Mesothelial cell of epicardium (in vitro differentiated cells): ENCODE results near the gene KRTAP4-6. TPM values are rescaled to one million over a fixed set of nuclear protein-coding genes. Genes with fewer than 3 reads are reported as not detected.
"Not testable (repeated sequence)": the region's sequence is repeated elsewhere in the genome, so short reads cannot be mapped to it uniquely, and the experiment has no call there.

Experiments used
- DNase-seq, 2 experiments: peaks; one replicate each; pipeline ENCODE4 v3.0.0; 2021; ENCODE audit warnings: low spot score in 2 of 2; ENCODE audit not compliant: unreplicated experiment in 2 of 2
- H3K27ac Mint-ChIP-seq: 2 replicates; pipeline ENCODE4 v1.8.0; 2021; ENCODE audit warnings: mixed read lengths
- H3K27me3 Mint-ChIP-seq: 2 replicates; pipeline ENCODE4 v1.8.0; 2021; ENCODE audit warnings: low read depth, mixed read lengths
- H3K36me3 Mint-ChIP-seq: 2 replicates; pipeline ENCODE4 v1.8.0; 2021; ENCODE audit warnings: mixed read lengths
- H3K4me1 Mint-ChIP-seq: 2 replicates; pipeline ENCODE4 v1.8.0; 2021; ENCODE audit warnings: mixed read lengths
- H3K4me3 Mint-ChIP-seq: 2 replicates; pipeline ENCODE4 v1.8.0; 2021; ENCODE audit warnings: mild to moderate bottlenecking, moderate library complexity, mixed read lengths
- H3K9me3 Mint-ChIP-seq: 2 replicates; pipeline ENCODE4 v1.8.0; 2021; ENCODE audit warnings: mixed read lengths
- CTCF ChIP-seq: fragments of 200-600 bp; sonication (generic); IDR thresholded peaks from one replicate; pipeline ENCODE4 v1.5.0; 2021; ENCODE audit warnings: antibody characterized with exemption; ENCODE audit not compliant: unreplicated experiment
- total RNA-seq: library from RNA; stranded (reverse); gene quantifications from 3 replicates; pipeline ENCODE4 v1.2.1, GENCODE V29; 2021

The KRTAP4-6 gene
- total RNA-seq, 1 donor from 2014 or later, result not detected

DNA sequence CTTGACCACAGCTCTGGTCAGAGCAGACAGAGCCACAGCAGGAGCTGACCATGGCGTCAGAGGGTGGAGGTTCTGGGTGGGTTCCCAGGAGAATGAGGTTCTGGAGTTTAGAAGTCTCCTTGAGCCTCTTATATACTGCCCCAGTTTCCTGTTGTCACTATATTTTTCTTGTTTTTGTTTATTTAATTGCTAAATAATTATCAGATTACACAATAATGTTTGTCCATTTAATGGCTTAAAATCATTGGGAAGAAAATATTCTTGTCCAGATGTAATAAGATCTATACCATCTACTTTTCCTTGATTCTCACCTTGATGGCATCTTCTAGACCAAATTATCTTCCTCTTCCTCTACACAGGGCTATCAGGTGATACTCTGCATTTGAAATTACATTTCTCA lies 27.8 kb upstream of the KRTAP4-6 start, which contains the start of gene KRTAP4-3:
Gene KRTAP4-3, minus strand, starts transcription at position 101 of the 400 bp plus-strand sequence. Its CDS starts 49 bp downstream, at position 52.
- TF ChIP-seq CTCF, result no peak
- no peak within 1 kb of the TSS for H3K27ac Mint-ChIP-seq

GRCh38 chr17:41167561-41167960 lies 27.2 kb upstream of the KRTAP4-6 start:
- no peak for DNase-seq
- TF ChIP-seq CTCF, result no peak
- Mint-ChIP-seq H3K27me3 (peaks cover 5% of the 10 kb centered on the region), H3K4me3 (no peak overlapping the region), H3K9me3 (no peaks in the 10 kb centered on the region), H3K36me3 (no peaks in the 10 kb centered on the region), H3K4me1 (no peaks in the 10 kb centered on the region), H3K27ac (no peak overlapping the region)

More for the DNA sequence above, 27.8 kb upstream of the KRTAP4-6 start, which contains the start of gene KRTAP4-3:
- H3K27me3 Mint-ChIP-seq, result peaks cover 5% of the 10 kb centered on the region
- no peaks in the 10 kb centered on the region for H3K36me3 Mint-ChIP-seq
- no peaks in the 10 kb centered on the region for H3K4me1 Mint-ChIP-seq
- no peak within 1 kb of the TSS for H3K4me3 Mint-ChIP-seq
- no peak for DNase-seq
- H3K9me3 Mint-ChIP-seq, result no peaks in the 10 kb centered on the region

- TF ChIP-seq CTCF, result no peak
- no peaks in the 10 kb centered on the region for H3K4me1 Mint-ChIP-seq
- no peak overlapping the region for H3K4me3 Mint-ChIP-seq
- H3K27ac Mint-ChIP-seq, result no peak overlapping the region
- H3K9me3 Mint-ChIP-seq, result no peaks in the 10 kb centered on the region
- no peaks in the 10 kb centered on the region for H3K36me3 Mint-ChIP-seq
- no peak for DNase-seq
- H3K27me3 Mint-ChIP-seq, result peaks cover 3% of the 10 kb centered on the region
Observed at GRCh38 chr17:41163828-41164227, 23.5 kb upstream of the KRTAP4-6 start.

DNA sequence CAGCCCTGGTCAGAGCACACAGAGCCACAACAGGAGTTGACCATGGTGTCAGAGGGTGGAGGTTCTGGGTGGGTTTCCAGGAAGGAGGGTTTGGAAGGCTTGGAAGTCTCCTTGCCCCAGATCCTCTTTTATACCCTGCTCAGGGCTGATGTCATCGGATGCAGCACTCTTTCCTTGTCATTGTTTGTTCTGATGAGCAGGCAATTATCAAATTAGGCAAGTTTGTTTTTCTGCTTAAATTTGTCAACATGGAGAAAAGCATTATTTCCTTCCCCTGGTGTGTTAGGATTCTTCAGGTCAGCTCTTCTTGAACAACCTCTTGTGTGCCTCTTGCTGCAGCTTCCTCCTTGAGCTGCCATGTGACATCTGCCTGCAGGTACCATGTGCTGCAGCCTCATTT lies 20.3 kb upstream of the KRTAP4-6 start, which contains the start of gene KRTAP4-4:
Gene KRTAP4-4, minus strand, starts transcription at position 101 of the 400 bp plus-strand sequence. Its CDS starts 57 bp downstream, at position 44.
- TF ChIP-seq CTCF, result no peak
- Mint-ChIP-seq H3K9me3 (peaks cover 2% of the 10 kb centered on the region), H3K36me3 (no peaks in the 10 kb centered on the region), H3K4me1 (no peaks in the 10 kb centered on the region), H3K27ac (no peak within 1 kb of the TSS), H3K4me3 (no peak within 1 kb of the TSS), H3K27me3 (no peaks in the 10 kb centered on the region)
- no peak for DNase-seq

DNA sequence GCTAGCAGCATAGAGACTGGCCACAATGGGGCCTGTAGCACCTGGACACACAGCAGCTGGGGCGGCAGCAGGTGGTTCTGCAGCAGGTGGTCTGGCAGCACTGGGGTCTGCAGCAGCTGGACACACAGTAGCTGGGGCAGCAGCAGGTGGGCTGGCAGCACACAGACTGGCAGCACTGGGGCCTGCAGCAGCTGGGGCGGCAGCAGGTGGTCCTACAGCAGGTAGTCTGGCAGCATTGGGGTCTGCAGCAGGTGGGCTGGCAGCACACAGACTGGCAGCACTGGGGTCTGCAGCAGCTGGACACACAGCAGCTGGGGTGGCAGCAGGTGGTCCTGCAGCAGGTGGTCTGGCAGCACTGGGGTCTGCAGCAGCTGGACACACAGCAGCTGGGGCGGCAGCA lies 19.8 kb upstream of the KRTAP4-6 start:
- H3K36me3 Mint-ChIP-seq, H3K9me3 Mint-ChIP-seq, H3K27ac Mint-ChIP-seq, H3K4me3 Mint-ChIP-seq, DNase-seq, H3K27me3 Mint-ChIP-seq, H3K4me1 Mint-ChIP-seq: not testable (repeated sequence)

DNA sequence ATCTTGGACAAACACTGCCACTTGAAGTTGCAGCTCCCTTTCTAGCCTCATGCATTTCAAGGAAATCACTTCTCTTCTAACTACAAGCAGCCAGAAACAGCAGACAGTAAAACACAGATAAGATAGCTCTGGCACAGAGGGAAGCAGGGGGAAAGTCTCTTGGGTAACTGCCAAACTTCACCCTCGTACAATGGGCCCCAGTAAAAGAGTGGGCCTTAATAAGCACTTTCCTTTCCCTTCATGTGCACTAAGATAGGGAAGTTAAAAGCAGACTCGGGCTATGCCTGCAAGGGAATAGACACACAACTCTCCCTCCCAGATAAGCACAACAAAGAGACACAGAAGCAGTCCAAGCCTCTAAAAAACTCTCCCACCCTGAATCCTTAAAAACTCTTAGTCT lies 13.5 kb upstream of the KRTAP4-6 start:
- Mint-ChIP-seq H3K4me3 (no peak overlapping the region), H3K27me3 (no peaks in the 10 kb centered on the region), H3K36me3 (no peaks in the 10 kb centered on the region), H3K4me1 (peaks cover 17% of the 10 kb centered on the region), H3K27ac (peak overlapping the region; percentile 78), H3K9me3 (peaks cover 4% of the 10 kb centered on the region)
- DNase-seq, result no peak
- TF ChIP-seq CTCF, result no peak
